ENCODE data around the gene CCNF.
"Not testable (repeated sequence)": the region's sequence is repeated elsewhere in the genome, so short reads cannot be mapped to it uniquely, and the experiment has no call there.

Gene CCNF, protein sequence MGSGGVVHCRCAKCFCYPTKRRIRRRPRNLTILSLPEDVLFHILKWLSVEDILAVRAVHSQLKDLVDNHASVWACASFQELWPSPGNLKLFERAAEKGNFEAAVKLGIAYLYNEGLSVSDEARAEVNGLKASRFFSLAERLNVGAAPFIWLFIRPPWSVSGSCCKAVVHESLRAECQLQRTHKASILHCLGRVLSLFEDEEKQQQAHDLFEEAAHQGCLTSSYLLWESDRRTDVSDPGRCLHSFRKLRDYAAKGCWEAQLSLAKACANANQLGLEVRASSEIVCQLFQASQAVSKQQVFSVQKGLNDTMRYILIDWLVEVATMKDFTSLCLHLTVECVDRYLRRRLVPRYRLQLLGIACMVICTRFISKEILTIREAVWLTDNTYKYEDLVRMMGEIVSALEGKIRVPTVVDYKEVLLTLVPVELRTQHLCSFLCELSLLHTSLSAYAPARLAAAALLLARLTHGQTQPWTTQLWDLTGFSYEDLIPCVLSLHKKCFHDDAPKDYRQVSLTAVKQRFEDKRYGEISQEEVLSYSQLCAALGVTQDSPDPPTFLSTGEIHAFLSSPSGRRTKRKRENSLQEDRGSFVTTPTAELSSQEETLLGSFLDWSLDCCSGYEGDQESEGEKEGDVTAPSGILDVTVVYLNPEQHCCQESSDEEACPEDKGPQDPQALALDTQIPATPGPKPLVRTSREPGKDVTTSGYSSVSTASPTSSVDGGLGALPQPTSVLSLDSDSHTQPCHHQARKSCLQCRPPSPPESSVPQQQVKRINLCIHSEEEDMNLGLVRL

DNA sequence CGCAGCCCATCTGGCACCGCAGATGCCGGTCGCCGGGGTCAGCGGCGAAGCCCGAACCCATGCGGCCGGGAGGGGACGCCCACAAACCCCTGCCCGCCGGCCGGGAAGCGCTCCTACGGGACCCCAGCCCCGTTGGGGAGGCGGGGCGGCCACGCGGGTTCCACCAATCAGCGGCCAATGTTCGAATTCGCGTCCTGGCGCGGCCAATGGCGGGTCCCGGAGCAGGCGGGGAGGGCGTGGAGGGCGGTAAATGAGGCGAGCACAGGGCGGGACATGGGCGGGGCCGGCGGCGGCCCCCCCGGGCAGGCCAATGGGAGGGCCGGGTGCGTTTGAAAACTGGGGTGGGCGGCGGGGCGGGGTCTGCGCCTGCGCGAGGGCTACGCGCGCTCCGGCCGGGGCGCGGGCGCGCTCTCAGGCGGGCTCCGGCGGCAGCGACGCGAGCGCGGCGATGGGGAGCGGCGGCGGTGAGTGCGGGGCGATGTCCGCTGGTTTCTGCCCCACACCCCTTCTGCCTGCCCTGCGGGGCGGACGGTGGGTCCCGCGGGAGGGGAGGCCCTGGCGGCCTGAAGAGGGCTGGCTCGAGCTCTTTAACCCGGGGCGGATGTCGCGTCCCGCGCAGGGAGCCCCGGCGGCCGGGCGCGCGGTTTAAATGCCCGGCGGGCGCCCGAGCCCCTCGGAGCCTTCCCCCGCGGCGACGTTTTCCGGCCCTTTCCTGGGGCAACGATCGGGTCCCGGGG, at the start of gene CCNF:
Gene CCNF (plus strand): TSS at position 414 of the 737 bp plus-strand sequence. CDS start 35 bp downstream, at position 449.
- H3K36me3 ChIP-seq (ENCODE audit: control insufficient read depth, low read depth, low read length) = peaks cover 28% of the 10 kb centered on the region
- H3K4me1 ChIP-seq (ENCODE audit: control insufficient read depth, low read depth, low read length) = peaks cover 8% of the 10 kb centered on the region
- H3K9ac ChIP-seq (ENCODE audit: low read length) = peak within 1 kb of the TSS; percentile 74
- peaks cover 11% of the 10 kb centered on the region for H3K27me3 ChIP-seq (ENCODE audit: control insufficient read depth, insufficient read depth, low read length)
- peak within 1 kb of the TSS; percentile 91 for H3K4me3 ChIP-seq (ENCODE audit: low read length)
- no peaks in the 10 kb centered on the region for H3K9me3 ChIP-seq (ENCODE audit: control insufficient read depth, low read depth, low read length)
- no peak within 1 kb of the TSS for H3K27ac ChIP-seq (ENCODE audit: low read length)

DNA sequence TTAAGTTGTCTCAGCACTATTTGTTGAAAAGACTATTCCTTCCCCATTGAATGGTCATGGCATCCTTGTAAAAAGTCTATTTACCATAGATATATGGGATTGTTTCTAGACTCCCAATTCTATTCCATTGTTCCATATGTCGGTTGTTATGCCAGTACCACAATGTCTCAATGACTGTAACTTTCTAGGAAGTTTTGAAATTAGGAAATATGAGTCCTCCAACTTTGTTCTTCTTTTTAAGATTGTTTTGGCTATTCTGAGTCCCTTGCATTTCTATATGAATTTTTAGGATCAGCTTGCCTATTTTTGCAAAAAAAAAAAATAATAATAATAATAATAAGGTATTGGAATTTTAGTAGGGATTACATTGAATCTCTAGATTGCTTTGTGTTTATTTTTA, 45.7 kb upstream of the CCNF start:
- Histone ChIP-seq H3K27me3 (ENCODE audit: control insufficient read depth, insufficient read depth, low read length) (no peaks in the 10 kb centered on the region), H3K9ac (ENCODE audit: low read length) (no peak overlapping the region), H3K27ac (ENCODE audit: low read length) (no peak overlapping the region), H3K36me3 (ENCODE audit: control insufficient read depth, low read depth, low read length) (no peaks in the 10 kb centered on the region), H3K9me3 (ENCODE audit: control insufficient read depth, low read depth, low read length) (no peaks in the 10 kb centered on the region), H3K4me3 (ENCODE audit: low read length) (no peak overlapping the region), H3K4me1 (ENCODE audit: control insufficient read depth, low read depth, low read length) (peaks cover 16% of the 10 kb centered on the region)

- Histone ChIP-seq H3K4me1 (ENCODE audit: control insufficient read depth, low read depth, low read length) (peaks cover 16% of the 10 kb centered on the region), H3K4me3 (ENCODE audit: low read length) (no peak overlapping the region), H3K9ac (ENCODE audit: low read length) (no peak overlapping the region), H3K27ac (ENCODE audit: low read length) (no peak overlapping the region), H3K36me3 (ENCODE audit: control insufficient read depth, low read depth, low read length) (no peaks in the 10 kb centered on the region), H3K9me3 (ENCODE audit: control insufficient read depth, low read depth, low read length) (peaks cover 4% of the 10 kb centered on the region), H3K27me3 (ENCODE audit: control insufficient read depth, insufficient read depth, low read length) (no peaks in the 10 kb centered on the region)
These were observed 44.8 kb upstream of the CCNF start for GRCh38 chr16:2384426-2384825.

DNA sequence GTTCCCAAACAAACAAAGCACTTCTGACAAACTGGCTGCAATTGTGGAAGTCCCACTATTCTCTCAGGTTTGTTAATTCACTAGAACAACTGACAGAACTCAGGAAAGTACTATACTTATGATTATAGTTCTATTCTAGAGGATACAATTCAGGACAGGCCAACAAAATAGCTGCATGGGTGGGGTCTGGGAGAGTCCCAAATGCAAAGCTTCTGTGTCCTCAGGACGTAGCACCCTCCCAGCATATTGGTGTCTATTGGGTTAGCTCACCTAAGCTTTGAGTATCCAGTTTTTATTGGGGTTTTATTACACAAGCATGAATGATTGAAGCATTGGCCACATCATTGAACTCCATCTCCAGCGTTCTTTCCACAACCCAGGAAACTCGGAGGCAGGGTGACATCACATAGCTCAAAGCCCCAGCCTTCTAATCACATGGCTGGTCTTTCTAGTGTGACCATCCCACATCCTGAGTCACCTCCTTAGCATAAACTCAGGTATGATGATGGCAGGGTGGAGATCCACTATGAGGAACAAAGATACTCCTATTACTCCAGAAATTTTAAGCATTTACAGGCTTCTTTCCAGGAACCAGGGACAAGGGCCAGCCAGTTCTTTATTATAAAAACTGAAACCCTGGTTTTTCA, 43.9 kb upstream of the CCNF start:
- Histone ChIP-seq H3K9me3 (ENCODE audit: control insufficient read depth, low read depth, low read length) (peaks cover 4% of the 10 kb centered on the region), H3K4me3 (ENCODE audit: low read length) (no peak overlapping the region), H3K36me3 (ENCODE audit: control insufficient read depth, low read depth, low read length) (no peaks in the 10 kb centered on the region), H3K4me1 (ENCODE audit: control insufficient read depth, low read depth, low read length) (peaks cover 16% of the 10 kb centered on the region), H3K27me3 (ENCODE audit: control insufficient read depth, insufficient read depth, low read length) (no peaks in the 10 kb centered on the region), H3K27ac (ENCODE audit: low read length) (no peak overlapping the region), H3K9ac (ENCODE audit: low read length) (no peak overlapping the region)

DNA sequence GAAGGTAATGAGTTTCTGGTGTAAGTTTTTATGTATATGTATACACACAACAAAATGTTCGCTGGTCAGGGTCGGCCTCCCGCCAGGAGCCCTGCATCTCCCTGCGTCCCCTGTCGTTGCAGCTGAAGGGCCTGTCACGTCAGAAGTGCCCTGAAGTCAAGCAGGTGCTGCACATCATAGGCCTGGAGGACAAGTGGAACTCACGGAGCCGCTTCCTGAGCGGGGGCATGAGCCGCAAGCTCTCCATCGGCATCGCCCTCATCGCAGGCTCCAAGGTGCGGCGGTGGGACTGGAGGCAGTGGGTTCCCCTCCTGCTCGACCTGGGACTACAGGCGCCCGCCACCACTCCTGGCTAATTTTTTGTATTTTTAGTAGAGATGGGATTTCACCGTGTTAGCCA, 43.3 kb upstream of the CCNF start:
- not testable (repeated sequence) for H3K9me3 ChIP-seq (ENCODE audit: control insufficient read depth, low read depth, low read length); H3K4me3 ChIP-seq (ENCODE audit: low read length); H3K9ac ChIP-seq (ENCODE audit: low read length)

GRCh38 chr16:2386990-2387389, 42.3 kb upstream of the CCNF start:
- Histone ChIP-seq H3K9me3 (ENCODE audit: control insufficient read depth, low read depth, low read length) (peaks cover 4% of the 10 kb centered on the region), H3K27ac (ENCODE audit: low read length) (no peak overlapping the region), H3K9ac (ENCODE audit: low read length) (peak overlapping the region; percentile 17)

More for the DNA sequence above, 43.3 kb upstream of the CCNF start:
- not testable (repeated sequence) for H3K27me3 ChIP-seq (ENCODE audit: control insufficient read depth, insufficient read depth, low read length); H3K27ac ChIP-seq (ENCODE audit: low read length); H3K36me3 ChIP-seq (ENCODE audit: control insufficient read depth, low read depth, low read length)
- H3K4me1 ChIP-seq (ENCODE audit: control insufficient read depth, low read depth, low read length) = peaks cover 16% of the 10 kb centered on the region

GRCh38 chr16:2388139-2388874, 40.9 kb upstream of the CCNF start:
- Histone ChIP-seq H3K4me1 (ENCODE audit: control insufficient read depth, low read depth, low read length) (peaks cover 16% of the 10 kb centered on the region), H3K9me3 (ENCODE audit: control insufficient read depth, low read depth, low read length) (peaks cover 4% of the 10 kb centered on the region), H3K4me3 (ENCODE audit: low read length) (no peak overlapping the region), H3K9ac (ENCODE audit: low read length) (no peak overlapping the region), H3K27me3 (ENCODE audit: control insufficient read depth, insufficient read depth, low read length) (no peaks in the 10 kb centered on the region), H3K27ac (ENCODE audit: low read length) (no peak overlapping the region), H3K36me3 (ENCODE audit: control insufficient read depth, low read depth, low read length) (no peaks in the 10 kb centered on the region)

More at GRCh38 chr16:2386990-2387389, 42.3 kb upstream of the CCNF start:
- no peaks in the 10 kb centered on the region for H3K27me3 ChIP-seq (ENCODE audit: control insufficient read depth, insufficient read depth, low read length)
- peaks cover 16% of the 10 kb centered on the region for H3K4me1 ChIP-seq (ENCODE audit: control insufficient read depth, low read depth, low read length)
- H3K36me3 ChIP-seq (ENCODE audit: control insufficient read depth, low read depth, low read length) = no peaks in the 10 kb centered on the region
- H3K4me3 ChIP-seq (ENCODE audit: low read length) = no peak overlapping the region

GRCh38 chr16:2388875-2389433, 40.3 kb upstream of the CCNF start:
- no peaks in the 10 kb centered on the region for H3K27me3 ChIP-seq (ENCODE audit: control insufficient read depth, insufficient read depth, low read length)
- H3K9me3 ChIP-seq (ENCODE audit: control insufficient read depth, low read depth, low read length) = peaks cover 4% of the 10 kb centered on the region
- no peak overlapping the region for H3K27ac ChIP-seq (ENCODE audit: low read length)
- H3K4me3 ChIP-seq (ENCODE audit: low read length) = no peak overlapping the region
- H3K4me1 ChIP-seq (ENCODE audit: control insufficient read depth, low read depth, low read length) = peaks cover 16% of the 10 kb centered on the region
- H3K36me3 ChIP-seq (ENCODE audit: control insufficient read depth, low read depth, low read length) = no peaks in the 10 kb centered on the region
- no peak overlapping the region for H3K9ac ChIP-seq (ENCODE audit: low read length)

DNA sequence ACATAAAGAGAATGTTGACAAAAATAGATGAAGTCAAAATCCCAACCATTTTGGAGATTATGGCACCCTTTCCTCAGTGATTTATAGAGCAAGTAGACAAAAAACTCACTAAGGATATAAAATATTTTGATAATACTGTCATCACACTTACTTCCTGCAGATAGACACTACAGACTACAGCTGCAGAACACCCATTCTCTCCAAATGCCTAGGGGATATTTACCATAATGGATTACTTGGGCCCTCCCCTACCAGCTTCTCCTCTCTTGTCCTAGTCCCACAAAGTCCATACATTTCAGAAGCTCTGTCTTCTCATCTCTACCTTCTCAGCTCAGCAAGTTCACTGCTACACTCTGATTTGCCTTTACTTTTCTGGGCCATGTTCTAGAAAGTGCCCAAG, 37.2 kb upstream of the CCNF start:
- H3K4me1 ChIP-seq (ENCODE audit: control insufficient read depth, low read depth, low read length) = peaks cover 8% of the 10 kb centered on the region
- H3K9me3 ChIP-seq (ENCODE audit: control insufficient read depth, low read depth, low read length) = peaks cover 4% of the 10 kb centered on the region
- no peaks in the 10 kb centered on the region for H3K27me3 ChIP-seq (ENCODE audit: control insufficient read depth, insufficient read depth, low read length)
- no peak overlapping the region for H3K27ac ChIP-seq (ENCODE audit: low read length)
- no peak overlapping the region for H3K4me3 ChIP-seq (ENCODE audit: low read length)
- no peaks in the 10 kb centered on the region for H3K36me3 ChIP-seq (ENCODE audit: control insufficient read depth, low read depth, low read length)
- no peak overlapping the region for H3K9ac ChIP-seq (ENCODE audit: low read length)

DNA sequence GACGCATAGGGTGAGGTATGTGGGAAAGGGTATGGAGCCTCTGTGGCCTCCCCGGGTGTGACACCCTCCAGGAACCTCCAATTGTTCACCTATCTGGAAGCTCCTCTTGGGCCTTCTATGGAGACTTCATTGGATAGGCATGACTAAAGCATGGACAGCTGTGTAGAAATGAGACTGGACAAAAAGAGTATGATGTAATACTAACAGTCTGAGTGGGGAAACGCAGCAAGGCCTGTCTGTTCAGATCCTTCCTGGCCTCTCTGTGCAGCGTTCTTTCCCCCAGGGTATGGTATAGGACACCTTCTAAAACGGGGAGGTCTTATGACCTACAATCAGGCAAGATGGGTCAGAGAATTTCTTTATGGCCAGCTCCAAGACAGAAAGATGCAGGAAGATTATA, 30.7 kb upstream of the CCNF start:
- H3K9ac ChIP-seq (ENCODE audit: low read length) = no peak overlapping the region
- H3K4me3 ChIP-seq (ENCODE audit: low read length) = no peak overlapping the region
- H3K27ac ChIP-seq (ENCODE audit: low read length) = no peak overlapping the region

More for the DNA sequence above, 30.7 kb upstream of the CCNF start:
- H3K9me3 ChIP-seq (ENCODE audit: control insufficient read depth, low read depth, low read length) = no peaks in the 10 kb centered on the region
- no peaks in the 10 kb centered on the region for H3K36me3 ChIP-seq (ENCODE audit: control insufficient read depth, low read depth, low read length)
- no peaks in the 10 kb centered on the region for H3K27me3 ChIP-seq (ENCODE audit: control insufficient read depth, insufficient read depth, low read length)
- no peaks in the 10 kb centered on the region for H3K4me1 ChIP-seq (ENCODE audit: control insufficient read depth, low read depth, low read length)

All from iPS-18a (cell line).